ENCODE measurements around the gene EDIL3.

The EDIL3 gene

DNA sequence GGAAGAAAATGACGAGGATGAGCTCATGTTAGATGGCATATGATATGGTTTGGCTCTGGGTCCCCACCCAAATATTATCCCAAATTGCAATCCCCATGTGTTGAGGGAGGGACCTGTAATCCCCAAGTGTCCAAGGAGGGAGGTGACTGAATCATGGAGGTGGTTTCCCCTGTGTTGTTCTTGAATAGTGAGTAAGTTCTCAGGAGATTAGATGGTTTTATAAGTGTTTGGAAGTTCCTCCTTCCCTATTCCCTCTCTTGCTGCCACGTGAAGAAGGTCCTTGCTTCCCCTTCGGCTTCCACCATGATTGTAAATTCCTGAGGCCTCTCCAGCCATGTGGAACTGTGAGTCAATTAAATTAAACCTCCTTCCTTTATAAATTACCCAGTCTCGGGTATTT, 10.1 kb downstream of the EDIL3 start:
- no peak for TF ChIP-seq EZH2 (IDR thresholded peaks at IDR 0.05; ENCODE audit: borderline replicate concordance, low read length)
- no peak for TF ChIP-seq CTCF (IDR thresholded peaks at IDR 0.05; ENCODE audit: low read length)
- Histone ChIP-seq H3K27me3 (ENCODE audit: insufficient read depth, low read length) (no peaks in the 10 kb centered on the region), H2AFZ (ENCODE audit: low read length) (no peak overlapping the region), H3K4me1 (ENCODE audit: insufficient read depth, low read length, severe bottlenecking) (no peaks in the 10 kb centered on the region), H3K36me3 (ENCODE audit: insufficient read depth, low read length) (no peaks in the 10 kb centered on the region), H3K9ac (ENCODE audit: low read length) (no peak overlapping the region), H4K20me1 (ENCODE audit: insufficient read depth, low read length) (no peaks in the 10 kb centered on the region), H3K27ac (ENCODE audit: low read depth, low read length, poor library complexity, severe bottlenecking) (no peak overlapping the region), H3K9me2 (ENCODE audit: low read depth, low read length) (no peaks in the 10 kb centered on the region), H3K4me3 (ENCODE audit: low read depth, low read length, poor library complexity, severe bottlenecking) (no peak overlapping the region), H3K79me2 (ENCODE audit: insufficient read depth, low read length) (no peaks in the 10 kb centered on the region), H3K9me3 (ENCODE audit: low read length) (no peaks in the 10 kb centered on the region), H3F3A (ENCODE audit: insufficient read depth, low read length) (no peaks in the 10 kb centered on the region), H3K4me2 (ENCODE audit: low read length) (no peak overlapping the region)

- Histone ChIP-seq H3K79me2 (ENCODE audit: insufficient read depth, low read length) (no peaks in the 10 kb centered on the region), H3K9me2 (ENCODE audit: low read depth, low read length) (no peaks in the 10 kb centered on the region), H3K9me3 (ENCODE audit: low read length) (no peaks in the 10 kb centered on the region)
Observed at GRCh38 chr5:84373506-84373905, 11.2 kb downstream of the EDIL3 start.

GRCh38 chr5:84372066-84372695, 12.5 kb downstream of the EDIL3 start:
- no peak overlapping the region for H3K4me2 ChIP-seq (ENCODE audit: low read length)
- no peak overlapping the region for H2AFZ ChIP-seq (ENCODE audit: low read length)
- H3K9ac ChIP-seq (ENCODE audit: low read length) = no peak overlapping the region
- H3F3A ChIP-seq (ENCODE audit: insufficient read depth, low read length) = no peaks in the 10 kb centered on the region
- H3K27me3 ChIP-seq (ENCODE audit: insufficient read depth, low read length) = no peaks in the 10 kb centered on the region
- H3K9me2 ChIP-seq (ENCODE audit: low read depth, low read length) = no peaks in the 10 kb centered on the region
- H3K9me3 ChIP-seq (ENCODE audit: low read length) = no peaks in the 10 kb centered on the region
- H3K4me1 ChIP-seq (ENCODE audit: insufficient read depth, low read length, severe bottlenecking) = no peaks in the 10 kb centered on the region
- no peaks in the 10 kb centered on the region for H4K20me1 ChIP-seq (ENCODE audit: insufficient read depth, low read length)
- no peak overlapping the region for H3K27ac ChIP-seq (ENCODE audit: low read depth, low read length, poor library complexity, severe bottlenecking)
- no peak for TF ChIP-seq CTCF (IDR thresholded peaks at IDR 0.05; ENCODE audit: low read length)
- TF ChIP-seq EZH2 (IDR thresholded peaks at IDR 0.05; ENCODE audit: borderline replicate concordance, low read length) = no peak
- no peaks in the 10 kb centered on the region for H3K79me2 ChIP-seq (ENCODE audit: insufficient read depth, low read length)
- no peak overlapping the region for H3K4me3 ChIP-seq (ENCODE audit: low read depth, low read length, poor library complexity, severe bottlenecking)
- H3K36me3 ChIP-seq (ENCODE audit: insufficient read depth, low read length) = no peaks in the 10 kb centered on the region

More at GRCh38 chr5:84373506-84373905, 11.2 kb downstream of the EDIL3 start:
- H3K36me3 ChIP-seq (ENCODE audit: insufficient read depth, low read length) = no peaks in the 10 kb centered on the region
- H3K27ac ChIP-seq (ENCODE audit: low read depth, low read length, poor library complexity, severe bottlenecking) = no peak overlapping the region
- no peak overlapping the region for H3K4me2 ChIP-seq (ENCODE audit: low read length)
- no peak overlapping the region for H3K4me3 ChIP-seq (ENCODE audit: low read depth, low read length, poor library complexity, severe bottlenecking)
- no peaks in the 10 kb centered on the region for H3K4me1 ChIP-seq (ENCODE audit: insufficient read depth, low read length, severe bottlenecking)
- TF ChIP-seq EZH2 (IDR thresholded peaks at IDR 0.05; ENCODE audit: borderline replicate concordance, low read length) = no peak
- TF ChIP-seq CTCF (IDR thresholded peaks at IDR 0.05; ENCODE audit: low read length) = no peak
- no peak overlapping the region for H2AFZ ChIP-seq (ENCODE audit: low read length)
- no peaks in the 10 kb centered on the region for H3F3A ChIP-seq (ENCODE audit: insufficient read depth, low read length)
- H3K9ac ChIP-seq (ENCODE audit: low read length) = no peak overlapping the region
- H4K20me1 ChIP-seq (ENCODE audit: insufficient read depth, low read length) = no peaks in the 10 kb centered on the region
- H3K27me3 ChIP-seq (ENCODE audit: insufficient read depth, low read length) = no peaks in the 10 kb centered on the region

All from OCI-LY1 (cell line).